ENCODE data around the gene TGFBRAP1. TPM values are rescaled to one million over a fixed set of nuclear protein-coding genes. Genes with fewer than 3 reads are reported as not detected.

Gene TGFBRAP1
- total and polyA plus RNA-seq, 9 of the 15 experiments (the other 6 are each of a cell fraction or from before 2014, with no cell fraction given): 3.7 to 18.0 (median 11.0) TPM

DNA sequence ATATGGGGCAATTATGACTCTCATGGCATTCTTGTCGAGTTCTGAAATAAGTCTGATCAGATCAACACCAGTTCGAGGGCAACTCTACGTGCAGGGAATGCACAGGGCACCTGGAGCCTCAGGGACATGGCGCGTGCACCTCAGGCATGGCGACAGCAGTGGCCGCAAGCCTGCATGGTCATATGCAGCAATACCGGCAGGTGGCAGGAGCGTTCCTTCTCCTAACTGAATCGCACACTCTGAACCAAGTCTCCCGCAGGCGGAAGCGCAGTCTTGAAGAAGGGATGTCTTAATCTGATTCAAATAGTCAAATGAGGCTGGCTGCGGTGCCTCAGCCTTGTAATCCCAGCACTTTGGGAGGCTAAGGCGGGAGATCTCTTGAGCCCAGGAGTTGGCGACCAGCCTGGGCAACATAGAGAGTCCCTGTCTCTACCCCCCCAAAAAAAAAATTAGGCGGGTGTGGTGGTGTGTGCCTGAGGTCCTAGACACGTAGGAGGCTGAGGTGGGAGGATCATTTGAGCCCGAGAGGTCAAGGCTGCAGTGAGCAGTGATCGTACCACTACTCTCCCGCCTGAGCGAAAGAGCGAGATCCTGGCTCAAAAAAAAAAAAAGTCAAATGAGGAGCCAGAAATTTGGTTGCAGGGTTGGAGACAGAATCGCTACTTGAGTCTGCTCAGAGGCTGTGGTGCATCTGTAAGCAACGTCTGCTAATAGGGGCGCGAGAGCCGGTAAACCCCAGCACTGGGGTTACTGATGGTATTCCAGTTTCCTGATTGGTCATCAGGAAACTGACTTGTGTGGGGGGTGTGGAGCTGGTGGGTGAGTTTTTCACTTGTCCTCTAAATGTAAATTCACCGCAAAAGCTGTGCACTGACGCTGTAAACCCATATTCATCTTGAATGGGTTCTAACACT lies 40.5 kb upstream of the TGFBRAP1 start (continued):
- TF ChIP-seq KLF1 (tag; IDR thresholded peaks at IDR 0.05) (no peak), ELF1 (tag; IDR thresholded peaks at IDR 0.05) (peak; percentile 71), LCOR (CRISPR knock-in tag; IDR thresholded peaks at IDR 0.05) (no peak), SRSF7 (optimal IDR thresholded peaks at IDR 0.05; ENCODE audit: low read depth, low read length) (no peak), PRDM10 (IDR thresholded peaks at IDR 0.05; ENCODE audit: partially characterized antibody) (no peak), RBM34 (IDR thresholded peaks at IDR 0.05; ENCODE audit: borderline replicate concordance, insufficient read depth, low read length) (no peak), SMARCA5 (IDR thresholded peaks at IDR 0.05) (no peak), SMC3 (conservative IDR thresholded peaks at IDR 0.05; ENCODE audit: insufficient read depth, low read depth, low read length) (peak; percentile 99), ESRRB (CRISPR knock-in tag; IDR thresholded peaks at IDR 0.05; ENCODE audit: borderline replicate concordance) (no peak), HNRNPL (IDR thresholded peaks at IDR 0.05; ENCODE audit: low read depth, low read length) (no peak), ARNT (IDR thresholded peaks at IDR 0.05) (no peak), YBX1 (IDR thresholded peaks at IDR 0.05) (no peak), NCOR1 (IDR thresholded peaks at IDR 0.05) (no peak), TBP (optimal IDR thresholded peaks at IDR 0.05; ENCODE audit: low read depth, low read length) (no peak), E2F1 (CRISPR knock-in tag; IDR thresholded peaks at IDR 0.05) (no peak), ZNF384 (IDR thresholded peaks at IDR 0.05; ENCODE audit: low read depth, low read length) (peak; percentile 63; the same call in 1 of the 2 replicates), NUFIP1 (IDR thresholded peaks at IDR 0.05; ENCODE audit: partially characterized antibody) (no peak), STAT5B (CRISPR knock-in tag; IDR thresholded peaks at IDR 0.05) (no peak), ARID1B (IDR thresholded peaks at IDR 0.05) (no peak)
- TF ChIP-seq, protein P1, sequence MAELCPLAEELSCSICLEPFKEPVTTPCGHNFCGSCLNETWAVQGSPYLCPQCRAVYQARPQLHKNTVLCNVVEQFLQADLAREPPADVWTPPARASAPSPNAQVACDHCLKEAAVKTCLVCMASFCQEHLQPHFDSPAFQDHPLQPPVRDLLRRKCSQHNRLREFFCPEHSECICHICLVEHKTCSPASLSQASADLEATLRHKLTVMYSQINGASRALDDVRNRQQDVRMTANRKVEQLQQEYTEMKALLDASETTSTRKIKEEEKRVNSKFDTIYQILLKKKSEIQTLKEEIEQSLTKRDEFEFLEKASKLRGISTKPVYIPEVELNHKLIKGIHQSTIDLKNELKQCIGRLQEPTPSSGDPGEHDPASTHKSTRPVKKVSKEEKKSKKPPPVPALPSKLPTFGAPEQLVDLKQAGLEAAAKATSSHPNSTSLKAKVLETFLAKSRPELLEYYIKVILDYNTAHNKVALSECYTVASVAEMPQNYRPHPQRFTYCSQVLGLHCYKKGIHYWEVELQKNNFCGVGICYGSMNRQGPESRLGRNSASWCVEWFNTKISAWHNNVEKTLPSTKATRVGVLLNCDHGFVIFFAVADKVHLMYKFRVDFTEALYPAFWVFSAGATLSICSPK (IDR thresholded peaks at IDR 0.05; ENCODE audit: borderline replicate concordance): no peak
- TF ChIP-seq, protein P2, sequence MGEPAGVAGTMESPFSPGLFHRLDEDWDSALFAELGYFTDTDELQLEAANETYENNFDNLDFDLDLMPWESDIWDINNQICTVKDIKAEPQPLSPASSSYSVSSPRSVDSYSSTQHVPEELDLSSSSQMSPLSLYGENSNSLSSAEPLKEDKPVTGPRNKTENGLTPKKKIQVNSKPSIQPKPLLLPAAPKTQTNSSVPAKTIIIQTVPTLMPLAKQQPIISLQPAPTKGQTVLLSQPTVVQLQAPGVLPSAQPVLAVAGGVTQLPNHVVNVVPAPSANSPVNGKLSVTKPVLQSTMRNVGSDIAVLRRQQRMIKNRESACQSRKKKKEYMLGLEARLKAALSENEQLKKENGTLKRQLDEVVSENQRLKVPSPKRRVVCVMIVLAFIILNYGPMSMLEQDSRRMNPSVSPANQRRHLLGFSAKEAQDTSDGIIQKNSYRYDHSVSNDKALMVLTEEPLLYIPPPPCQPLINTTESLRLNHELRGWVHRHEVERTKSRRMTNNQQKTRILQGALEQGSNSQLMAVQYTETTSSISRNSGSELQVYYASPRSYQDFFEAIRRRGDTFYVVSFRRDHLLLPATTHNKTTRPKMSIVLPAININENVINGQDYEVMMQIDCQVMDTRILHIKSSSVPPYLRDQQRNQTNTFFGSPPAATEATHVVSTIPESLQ (CRISPR knock-in tag; IDR thresholded peaks at IDR 0.05): no peak
